Neural cell (in vitro differentiated cells): Measurements from ENCODE around the gene PRADC1.

Experiments
- RAD21 ChIP-seq: fragments of 450-650 bp; conservative IDR thresholded peaks from 2 replicates; pipeline ENCODE4 v1.6.1; 2014; ENCODE audit warnings: antibody characterized with exemption, mild to moderate bottlenecking, moderate library complexity
- TF ChIP-seq, protein P1 (sequence below): fragments of 450-650 bp; IDR thresholded peaks from 2 replicates; pipeline ENCODE4 v1.5.1; 2014; ENCODE audit warnings: antibody characterized with exemption, mild to moderate bottlenecking, moderate library complexity; ENCODE audit not compliant: poor library complexity, severe bottlenecking

DNA sequence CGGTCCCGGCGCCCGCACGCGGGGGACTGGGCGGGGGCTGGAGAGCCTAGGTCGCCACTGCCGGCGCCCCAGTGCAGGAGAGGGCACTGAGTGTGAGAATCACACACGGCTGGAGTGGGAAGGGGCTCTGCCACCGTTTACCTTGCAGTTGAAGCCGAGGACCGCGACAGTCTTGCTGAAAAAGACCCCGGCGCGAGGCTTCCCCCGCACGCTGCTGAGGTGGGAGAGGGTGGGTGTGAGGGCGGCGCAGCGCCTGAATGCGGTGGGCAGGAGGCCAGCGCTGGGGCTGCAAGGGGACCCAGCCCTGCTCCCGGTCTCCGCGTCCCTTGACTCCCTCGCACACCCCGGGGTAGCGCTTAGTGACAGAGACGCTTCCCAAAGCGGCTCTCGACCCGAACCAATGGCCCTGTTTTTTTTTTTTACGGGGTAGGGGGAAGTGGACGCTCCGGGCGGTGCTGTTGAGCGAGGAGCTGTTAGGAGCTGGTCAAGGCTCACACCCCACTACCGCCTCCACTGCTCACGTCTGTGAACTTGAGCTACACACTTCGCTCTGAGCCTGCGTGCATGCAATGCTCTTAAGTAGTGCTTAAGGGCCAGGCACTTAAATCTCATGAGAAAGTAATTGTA, 29.9 kb downstream of the PRADC1 start:
- TF ChIP-seq RAD21 = no peak
- TF ChIP-seq, protein P1, sequence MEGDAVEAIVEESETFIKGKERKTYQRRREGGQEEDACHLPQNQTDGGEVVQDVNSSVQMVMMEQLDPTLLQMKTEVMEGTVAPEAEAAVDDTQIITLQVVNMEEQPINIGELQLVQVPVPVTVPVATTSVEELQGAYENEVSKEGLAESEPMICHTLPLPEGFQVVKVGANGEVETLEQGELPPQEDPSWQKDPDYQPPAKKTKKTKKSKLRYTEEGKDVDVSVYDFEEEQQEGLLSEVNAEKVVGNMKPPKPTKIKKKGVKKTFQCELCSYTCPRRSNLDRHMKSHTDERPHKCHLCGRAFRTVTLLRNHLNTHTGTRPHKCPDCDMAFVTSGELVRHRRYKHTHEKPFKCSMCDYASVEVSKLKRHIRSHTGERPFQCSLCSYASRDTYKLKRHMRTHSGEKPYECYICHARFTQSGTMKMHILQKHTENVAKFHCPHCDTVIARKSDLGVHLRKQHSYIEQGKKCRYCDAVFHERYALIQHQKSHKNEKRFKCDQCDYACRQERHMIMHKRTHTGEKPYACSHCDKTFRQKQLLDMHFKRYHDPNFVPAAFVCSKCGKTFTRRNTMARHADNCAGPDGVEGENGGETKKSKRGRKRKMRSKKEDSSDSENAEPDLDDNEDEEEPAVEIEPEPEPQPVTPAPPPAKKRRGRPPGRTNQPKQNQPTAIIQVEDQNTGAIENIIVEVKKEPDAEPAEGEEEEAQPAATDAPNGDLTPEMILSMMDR = no peak
